Stimulated activated CD4-positive, alpha-beta T cell treated with anti-CD3 and anti-CD28 coated beads, Interleukin-15, amount 100 ng/mL, for 48 hours (primary cell): ENCODE data around the gene OSCAR.

Experiments used
- DNase-seq, 2 donors: peaks; one replicate each; pipeline ENCODE4 v3.0.0-alpha.2; 2020; ENCODE audit warnings: low read depth in 2 of 2

Gene OSCAR

GRCh38 chr19:54100561-54100960 is at the start of gene OSCAR:
TSS of gene OSCAR (minus strand) at chr19:54100803. CDS start at chr19:54100792, 11 bp downstream.
- DNase-seq = no peak

GRCh38 chr19:54149021-54149812 is 48.6 kb upstream of the OSCAR start:
- no peak for DNase-seq

- DNase-seq = no peak
Observed at GRCh38 chr19:54148158-54148557, 47.6 kb upstream of the OSCAR start.

- no peak for DNase-seq
Observed at GRCh38 chr19:54147676-54148075, 47.1 kb upstream of the OSCAR start.

GRCh38 chr19:54145541-54146158 is 45.0 kb upstream of the OSCAR start:
- DNase-seq = no peak

- DNase-seq = no peak
Observed at GRCh38 chr19:54142166-54142780, 41.7 kb upstream of the OSCAR start.

- DNase-seq = no peak
Observed at GRCh38 chr19:54141356-54141755, 40.8 kb upstream of the OSCAR start.

GRCh38 chr19:54138489-54139256 is 38.1 kb upstream of the OSCAR start:
- no peak for DNase-seq

GRCh38 chr19:54137699-54138488 is 37.3 kb upstream of the OSCAR start, which contains the start of gene CNOT3:
TSS of gene CNOT3 (plus strand) at chr19:54137762. CDS start at chr19:54142979, 5,217 bp downstream.
- DNase-seq = no peak

- peak; percentile 99 to 100 for DNase-seq
Observed at GRCh38 chr19:54136864-54137698, 36.5 kb upstream of the OSCAR start.

GRCh38 chr19:54136086-54136863 is 35.7 kb upstream of the OSCAR start:
- no peak for DNase-seq

GRCh38 chr19:54133957-54134590 is 33.5 kb upstream of the OSCAR start:
- DNase-seq = no peak

- DNase-seq = no peak
Observed at GRCh38 chr19:54133312-54133956, 32.8 kb upstream of the OSCAR start.

GRCh38 chr19:54129617-54129996 is 29.0 kb upstream of the OSCAR start:
- DNase-seq = no peak

- no peak for DNase-seq
Observed at GRCh38 chr19:54128796-54129616, 28.4 kb upstream of the OSCAR start.

- no peak for DNase-seq
Observed at GRCh38 chr19:54128441-54128725, 27.8 kb upstream of the OSCAR start.

- DNase-seq = no peak
Observed at GRCh38 chr19:54127688-54128440, 27.3 kb upstream of the OSCAR start.
